Adipose tissue (tissue), 3 donors: ENCODE measurements around the gene TTC34. TPM values are rescaled to one million over a fixed set of nuclear protein-coding genes. Genes with fewer than 3 reads are reported as not detected.

Source experiments
- H3K27ac ChIP-seq: one replicate; pipeline ENCODE4 v1.5.1; 2013; ENCODE audit warnings: low read depth, low read length
- WGBS, 3 donors: extraction: QIAGEN DNeasy Blood & Tissue Kit; methylation state at CpG; one replicate each; pipeline ENCODE4 v1.1.7; 2013; 5-methylcytosine and 5-hydroxymethylcytosine counted together
- polyA plus RNA-seq, 3 donors: library from polyadenylated mRNA; stranded (reverse); fragments of 200-250 nt; gene quantifications; one replicate each; pipeline ENCODE4 v1.2.3, GENCODE V29; 2013
- donor health status: healthy with polysubstance abuse.
- donor health status: Bipolar disorder and iron deficiency.
- donor health status: healthy.

TTC34 gene
- polyA plus RNA-seq, 3 donors = 0.15 to 0.22 (median 0.16) TPM

GRCh38 chr1:2639607-2640521 is 161.6 kb downstream of the TTC34 start:
- no peak overlapping the region for H3K27ac ChIP-seq
- 70 to 78% (median 77%) methylated on average over 26 of the region's 26 CpGs for WGBS, 3 donors

DNA sequence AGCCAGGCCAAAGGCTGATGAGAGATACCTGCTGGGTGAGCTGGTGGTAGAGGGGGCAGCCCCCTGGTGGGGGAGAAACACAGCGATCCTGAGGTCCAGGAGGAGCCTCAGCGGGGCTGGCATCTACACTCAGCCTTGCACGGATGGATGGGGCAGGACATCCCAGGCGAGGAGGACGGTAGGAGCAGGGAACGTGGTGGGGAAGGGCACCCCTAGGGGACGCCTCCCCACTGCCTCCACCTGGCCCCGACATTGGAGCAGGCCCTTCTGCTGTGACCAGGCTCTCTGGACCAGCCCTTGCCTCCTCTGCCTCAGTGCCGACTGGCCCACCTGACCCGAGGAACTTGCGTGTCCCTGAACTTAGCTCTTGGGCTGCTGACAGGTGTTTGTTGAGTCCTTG is 162.3 kb downstream of the TTC34 start:
- no peak overlapping the region for H3K27ac ChIP-seq
- 42 to 63% (median 56%) methylated on average over 11 of the region's 11 CpGs for WGBS, 3 donors

- WGBS, 3 donors = 76 to 78% (median 77%) methylated on average over 16 of the region's 16 CpGs
- H3K27ac ChIP-seq = no peak overlapping the region
Measured at GRCh38 chr1:2638466-2639115, 162.9 kb downstream of the TTC34 start.

GRCh38 chr1:2637442-2638145 is 163.9 kb downstream of the TTC34 start:
- 69 to 79% (median 78%) methylated on average over 10 of the region's 10 CpGs for WGBS, 3 donors
- no peak overlapping the region for H3K27ac ChIP-seq

GRCh38 chr1:2636733-2637132 is 164.8 kb downstream of the TTC34 start:
- no peak overlapping the region for H3K27ac ChIP-seq
- WGBS, 3 donors = 92 to 98% (median 95%) methylated on average over 7 of the region's 7 CpGs

- 78 to 84% (median 83%) methylated on average over 9 to 10 of the region's 10 CpGs for WGBS, 3 donors
Measured at GRCh38 chr1:2635361-2636010, 166.0 kb downstream of the TTC34 start.

DNA sequence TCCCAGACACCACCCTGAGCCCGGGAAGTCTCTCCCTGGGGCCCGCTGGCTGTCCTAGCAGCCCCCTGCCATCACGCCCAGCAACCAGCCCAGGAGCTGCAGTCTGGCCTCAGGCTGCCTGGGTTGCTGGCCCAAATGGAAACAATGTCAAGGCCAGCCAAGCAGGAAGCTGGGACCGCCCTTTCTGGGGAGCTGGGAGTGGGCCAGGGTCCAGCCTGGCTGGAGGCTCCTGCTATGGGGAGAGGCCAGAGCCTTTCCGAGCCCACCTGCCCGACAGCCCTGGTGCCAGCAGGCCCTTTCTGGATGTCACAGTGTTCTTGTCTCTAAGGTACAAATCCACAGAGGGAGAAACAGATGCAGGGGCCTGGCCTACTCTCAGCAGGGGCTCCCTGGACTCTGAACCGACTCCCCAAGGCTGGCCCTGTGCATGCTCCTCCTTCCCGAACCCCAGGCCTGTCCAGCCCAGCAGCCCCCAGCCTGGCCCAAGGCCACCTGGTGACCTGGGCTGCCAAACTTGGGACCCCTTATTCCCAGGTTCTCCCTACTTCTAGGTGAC is 167.5 kb downstream of the TTC34 start:
- 44 to 56% (median 48%) methylated on average over 8 of the region's 8 CpGs for WGBS, 3 donors

More at GRCh38 chr1:2635361-2636010, 166.0 kb downstream of the TTC34 start:
- no peak overlapping the region for H3K27ac ChIP-seq

GRCh38 chr1:2633366-2633935 is 168.0 kb downstream of the TTC34 start:
- no peak overlapping the region for H3K27ac ChIP-seq
- 67 to 79% (median 74%) methylated on average over 12 of the region's 12 CpGs for WGBS, 3 donors

More for the DNA sequence above, 167.5 kb downstream of the TTC34 start:
- H3K27ac ChIP-seq = no peak overlapping the region

DNA sequence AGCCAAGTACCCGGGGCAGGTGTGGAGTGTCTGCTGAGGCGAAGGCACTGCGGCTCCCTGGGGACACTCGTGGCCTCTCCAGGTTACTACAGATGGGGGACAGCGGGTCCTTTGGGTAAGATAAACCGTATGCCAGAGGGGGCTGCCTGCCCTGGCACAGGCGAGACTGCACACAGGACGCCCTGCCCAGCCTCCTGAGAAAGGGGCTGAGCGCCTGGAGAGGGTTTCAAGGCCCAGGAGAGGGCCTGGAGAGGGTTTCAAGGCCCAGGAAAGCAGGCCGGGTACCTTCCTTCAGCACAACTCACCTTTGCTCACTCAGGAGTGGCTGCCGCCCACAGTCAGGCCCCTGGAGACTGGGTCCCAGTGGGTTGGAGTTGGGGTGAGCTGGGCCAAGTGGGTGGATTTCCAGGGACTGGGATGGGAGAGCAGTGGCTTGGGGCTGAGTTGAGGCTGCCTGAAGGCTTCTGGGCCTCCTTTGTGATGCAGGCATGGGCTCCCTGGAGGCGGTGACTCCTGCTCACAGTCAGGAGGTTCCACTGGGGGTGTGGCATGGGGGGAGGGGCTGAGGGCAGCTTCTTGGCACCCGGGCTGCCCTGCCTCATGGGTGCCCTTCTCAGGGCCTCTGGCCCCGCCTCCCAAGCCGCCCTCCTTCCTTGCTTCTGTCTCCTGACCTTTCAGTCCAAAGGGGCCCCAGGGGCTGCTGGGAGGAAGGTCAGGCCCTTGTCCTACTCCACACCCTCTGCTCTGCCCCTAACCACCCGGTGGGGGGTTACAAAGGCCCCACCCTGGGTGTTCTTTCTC is 168.7 kb downstream of the TTC34 start, which contains the start of gene MMEL1:
Gene MMEL1, minus strand, starts transcription at position 456 of the 801 bp plus-strand sequence. CDS start 3,532 bp downstream, outside the sequence.
- 69 to 73% (median 71%) methylated on average over 14 to 16 of the region's 16 CpGs for WGBS, 3 donors
- no peak within 1 kb of the TSS for H3K27ac ChIP-seq

GRCh38 chr1:2632051-2632430 is 169.5 kb downstream of the TTC34 start:
- H3K27ac ChIP-seq = no peak overlapping the region
- 46 to 67% (median 55%) methylated on average over 8 of the region's 8 CpGs for WGBS, 3 donors

- H3K27ac ChIP-seq = no peak overlapping the region
- 57 to 79% (median 77%) methylated on average over 23 to 24 of the region's 24 CpGs for WGBS, 3 donors
Measured at GRCh38 chr1:2631136-2632050, 170.1 kb downstream of the TTC34 start.

DNA sequence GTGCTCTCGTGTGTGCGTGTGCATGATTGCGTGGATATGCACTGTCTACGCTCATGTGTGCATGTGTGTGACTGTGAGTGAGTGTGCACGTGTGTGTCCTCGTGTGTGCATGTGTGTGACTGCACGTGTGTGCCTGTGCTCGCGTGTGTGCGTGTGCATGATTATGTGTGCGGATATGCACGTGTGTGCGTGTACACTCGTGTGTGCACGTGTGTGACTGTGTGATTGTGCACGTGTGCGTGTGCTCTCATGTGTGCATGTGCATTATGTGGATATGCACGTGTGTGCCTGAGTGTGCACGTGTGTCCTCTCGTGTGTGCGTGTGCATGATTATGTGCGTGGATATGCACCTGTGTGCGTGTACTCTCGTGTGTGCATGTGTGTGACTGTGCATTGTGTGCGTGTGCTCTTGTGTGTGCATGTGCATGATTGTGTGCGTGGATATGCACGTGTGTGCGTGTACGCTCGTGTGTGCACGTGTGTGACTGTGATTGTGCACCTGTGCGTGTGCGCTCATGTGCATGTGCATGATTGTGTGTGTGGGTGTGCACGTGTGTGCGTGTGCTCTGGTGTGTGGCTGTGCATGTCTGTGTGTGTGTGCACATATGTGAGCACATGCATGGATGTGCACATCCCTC is 170.9 kb downstream of the TTC34 start:
- 92 to 94% (median 94%) methylated on average over 35 of the region's 35 CpGs for WGBS, 3 donors
- no peak overlapping the region for H3K27ac ChIP-seq

DNA sequence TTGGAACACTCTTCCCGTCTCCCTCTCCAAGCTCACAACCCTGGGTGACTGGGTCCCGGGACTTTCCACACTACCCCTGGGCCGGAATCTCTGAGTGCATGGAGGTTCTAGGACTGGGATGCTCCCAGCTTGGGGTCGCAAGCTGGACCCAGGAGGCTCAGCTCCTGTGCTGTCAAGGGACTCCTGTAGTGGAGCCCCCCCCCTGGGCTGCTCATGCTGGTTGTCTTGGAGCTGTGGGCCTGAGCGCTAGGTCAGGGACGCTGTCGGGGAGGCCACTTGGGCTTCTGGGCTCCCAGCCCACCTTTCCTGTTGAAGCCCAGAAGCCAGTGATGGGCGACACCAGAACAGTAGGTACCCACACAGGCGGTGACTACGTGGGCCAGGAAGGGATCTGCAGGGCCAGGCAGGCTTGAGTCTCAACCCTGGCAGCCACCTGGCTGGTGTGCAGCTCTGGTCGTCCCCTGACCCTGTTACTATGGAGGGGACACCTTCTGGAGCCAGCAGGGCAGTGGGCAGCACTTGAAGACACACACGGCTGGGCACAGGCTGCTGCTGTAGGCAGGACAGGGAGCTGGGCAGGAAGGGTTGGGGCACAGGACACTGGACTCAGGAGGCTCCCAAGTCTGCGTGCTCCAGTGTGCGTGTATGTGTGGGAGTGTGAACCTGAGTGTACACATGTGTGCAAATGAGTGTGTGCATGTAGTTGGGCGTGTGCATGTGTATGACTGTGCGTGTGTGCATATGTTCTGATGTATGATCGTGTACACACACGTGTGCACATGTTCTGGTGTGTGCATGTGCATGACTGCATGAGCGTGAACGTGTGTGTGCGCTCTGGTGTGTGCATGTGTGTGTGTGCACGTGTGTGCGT is 171.6 kb downstream of the TTC34 start:
- WGBS, 3 donors = 81 to 85% (median 83%) methylated on average over 23 of the region's 23 CpGs
- no peak overlapping the region for H3K27ac ChIP-seq

- no peak overlapping the region for H3K27ac ChIP-seq
Measured at GRCh38 chr1:2628933-2629626, 172.4 kb downstream of the TTC34 start.

More at GRCh38 chr1:2628933-2629626, 172.4 kb downstream of the TTC34 start:
- WGBS, 3 donors = 3 to 4% (median 3%) methylated on average over 41 to 64 of the region's 64 CpGs
